Kidney (tissue), 14 donors: ENCODE data around the gene C14orf132. TPM values are rescaled to one million over a fixed set of nuclear protein-coding genes. Genes with fewer than 3 reads are reported as not detected.

Source experiments
- DNase-seq, 5 donors: peaks; one replicate each; pipeline ENCODE4 v3.0.0-alpha.2; 2013 to 2020
- FAIRE-seq: peaks from 2 replicates; lab custom pipeline; 2012; peaks lifted over from hg19 to GRCh38; lab: Jason Lieb, UNC
- H3K27ac ChIP-seq, 2 donors: one replicate each; pipeline ENCODE4 v1.7.0; 2013; ENCODE audit warnings: low read depth in 2 of 2, low read length in 2 of 2, inconsistent platforms in 1 of 2
- H3K27me3 ChIP-seq: one replicate; pipeline ENCODE4 v1.7.1; 2013; ENCODE audit warnings: low read length, inconsistent platforms; ENCODE audit not compliant: control insufficient read depth, insufficient read depth
- H3K36me3 ChIP-seq, 3 donors: one replicate each; pipeline versions ENCODE4 v1.7.0 to v1.7.1; 2013; ENCODE audit warnings: low read length in 3 of 3, control low read depth in 1 of 3, inconsistent platforms in 1 of 3; ENCODE audit not compliant: insufficient read depth in 3 of 3, control insufficient read depth in 2 of 3
- H3K4me1 ChIP-seq, 3 donors: one replicate each; pipeline versions ENCODE4 v1.7.0 to v1.7.1; 2013; ENCODE audit warnings: low read length in 3 of 3, inconsistent platforms in 1 of 3, low read depth in 1 of 3; ENCODE audit not compliant: control insufficient read depth in 2 of 3, insufficient read depth in 2 of 3
- H3K4me3 ChIP-seq, 3 donors: one replicate each; pipeline versions ENCODE4 v1.7.0 to v1.8.1; 2013; ENCODE audit warnings: low read length in 3 of 3, control low read depth in 1 of 3, inconsistent platforms in 1 of 3
- H3K9ac ChIP-seq, 3 donors: one replicate each; pipeline versions ENCODE4 v1.7.0 to v1.7.1; 2013; ENCODE audit warnings: low read length in 3 of 3, control low read depth in 1 of 3, inconsistent platforms in 1 of 3
- H3K9me3 ChIP-seq, 3 donors: one replicate each; pipeline versions ENCODE4 v1.7.0 to v1.7.1; 2013; ENCODE audit warnings: low read length in 3 of 3, control low read depth in 1 of 3, inconsistent platforms in 1 of 3; ENCODE audit not compliant: control insufficient read depth in 2 of 3, insufficient read depth in 1 of 3
- intact Hi-C: fragments of 100-400 bp; cut with DNase I; formaldehyde crosslinking; loops from one replicate; pipeline ENCODE4 v1.11.1; 2022
- polyA plus RNA-seq: library from polyadenylated mRNA; stranded (reverse); fragments of 350-450 nt; fragmentation: Illumina TruSeq; extraction: RNeasy Lipid Tissue Mini Kit (QIAGEN cat#74804); gene quantifications from one replicate; pipeline ENCODE4 v1.2.3, GENCODE V29; 2014; ENCODE audit warnings: low read depth, low replicate concordance; ENCODE audit not compliant: insufficient read depth
- total RNA-seq: library from RNA; stranded (reverse); fragmentation: NEBNext Ultra II Directional; extraction: Animal tissue kit (Norgen Biotek cat#: 25700); gene quantifications from one replicate; pipeline ENCODE4 v1.2.1, GENCODE V29; 2021
- TF ChIP-seq, protein P1 (sequence below): IDR thresholded peaks from 3 replicates; pipeline ENCODE4 v1.5.1; 2012; ENCODE audit warnings: mild to moderate bottlenecking, moderate library complexity, borderline replicate concordance; ENCODE audit not compliant: insufficient read depth; ENCODE audit errors: extremely low read depth
- donor health status: control.
- donor health status: control.
- donor health status: control.
- donor health status: control.
- donor health status: control.
- donor health status: DM: yes; HTN: yes; CAD: no.
- donor health status: Normal renal cell carcinoma (clear cell type).

The C14orf132 gene
- total and polyA plus RNA-seq, 2 donors from 2014 or later, result 6.0 to 17.5 TPM

DNA sequence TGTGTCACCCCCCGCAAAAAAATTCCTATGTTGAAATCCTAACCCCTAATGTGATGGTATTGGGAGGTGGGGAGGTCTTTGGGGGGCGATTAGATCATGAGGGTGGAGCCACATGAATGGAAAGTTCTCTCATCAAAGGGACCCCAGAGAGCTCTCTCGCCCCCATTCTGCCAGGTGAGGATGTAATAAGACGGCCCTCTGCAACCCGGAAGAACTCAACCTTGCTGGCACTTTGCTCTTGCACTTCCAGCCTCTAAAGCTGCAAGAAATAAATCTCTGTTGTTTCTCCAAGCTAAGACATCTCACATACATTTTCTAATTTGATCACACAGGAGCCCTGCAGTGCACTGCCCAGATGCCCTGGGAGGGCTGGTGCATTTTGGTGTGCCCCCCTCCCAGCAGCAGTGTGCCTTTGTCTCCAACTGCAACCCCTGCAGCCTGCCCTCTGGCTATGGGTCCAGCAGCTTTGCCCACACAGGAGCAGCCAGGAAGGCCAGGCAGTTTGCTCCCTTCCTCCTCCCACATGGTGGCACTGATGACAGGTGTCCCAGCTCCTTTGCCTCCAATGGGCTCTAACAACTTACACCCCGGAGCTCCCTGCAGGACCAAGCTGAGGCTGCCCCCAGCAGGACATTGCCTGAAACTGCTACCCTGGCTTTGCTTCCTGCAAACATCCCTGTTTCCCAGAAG is 59.3 kb downstream of the C14orf132 start:
- FAIRE-seq (no peak), DNase-seq (peak in 4 of 5 donors; percentile 70 to 86 (median 76))
- Histone ChIP-seq H3K4me3 (no peak overlapping the region), H3K9ac (no peak overlapping the region), H3K36me3 (no peaks in the 10 kb centered on the region), H3K27ac (no peak overlapping the region), H3K27me3 (no peaks in the 10 kb centered on the region), H3K9me3 (no peaks in the 10 kb centered on the region), H3K4me1 (peaks cover 0 to 7% (median 5%) of the 10 kb centered on the region in 3 donors)
- TF ChIP-seq, protein P1, sequence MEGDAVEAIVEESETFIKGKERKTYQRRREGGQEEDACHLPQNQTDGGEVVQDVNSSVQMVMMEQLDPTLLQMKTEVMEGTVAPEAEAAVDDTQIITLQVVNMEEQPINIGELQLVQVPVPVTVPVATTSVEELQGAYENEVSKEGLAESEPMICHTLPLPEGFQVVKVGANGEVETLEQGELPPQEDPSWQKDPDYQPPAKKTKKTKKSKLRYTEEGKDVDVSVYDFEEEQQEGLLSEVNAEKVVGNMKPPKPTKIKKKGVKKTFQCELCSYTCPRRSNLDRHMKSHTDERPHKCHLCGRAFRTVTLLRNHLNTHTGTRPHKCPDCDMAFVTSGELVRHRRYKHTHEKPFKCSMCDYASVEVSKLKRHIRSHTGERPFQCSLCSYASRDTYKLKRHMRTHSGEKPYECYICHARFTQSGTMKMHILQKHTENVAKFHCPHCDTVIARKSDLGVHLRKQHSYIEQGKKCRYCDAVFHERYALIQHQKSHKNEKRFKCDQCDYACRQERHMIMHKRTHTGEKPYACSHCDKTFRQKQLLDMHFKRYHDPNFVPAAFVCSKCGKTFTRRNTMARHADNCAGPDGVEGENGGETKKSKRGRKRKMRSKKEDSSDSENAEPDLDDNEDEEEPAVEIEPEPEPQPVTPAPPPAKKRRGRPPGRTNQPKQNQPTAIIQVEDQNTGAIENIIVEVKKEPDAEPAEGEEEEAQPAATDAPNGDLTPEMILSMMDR, result peak; percentile 45
- intact Hi-C loops, result loop anchor here (5.0 to 10.0 kb wide), 3 partner anchors 94 to 326 kb away; no protein-coding TSS in a partner anchor

DNA sequence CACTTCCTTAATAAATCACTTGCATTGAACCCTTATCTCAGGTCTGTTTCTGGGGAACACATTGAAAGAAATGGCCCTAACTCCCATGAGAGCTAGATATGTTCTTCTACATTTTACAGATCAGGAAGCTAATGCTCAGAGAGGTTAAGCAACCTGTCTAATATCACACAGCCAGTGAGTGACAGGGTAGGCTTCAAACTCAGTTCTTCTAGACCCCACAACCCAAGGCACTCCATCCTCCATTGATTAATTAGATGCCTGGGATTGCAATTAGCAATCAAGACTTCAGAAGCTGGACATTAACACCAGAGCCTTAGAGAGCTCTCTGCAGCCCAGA is 59.8 kb downstream of the C14orf132 start:
- DNase-seq, result peak in 1 of 5 donors; percentile 24
- H3K36me3 ChIP-seq, result no peaks in the 10 kb centered on the region
- no peak overlapping the region for H3K27ac ChIP-seq
- H3K9ac ChIP-seq, result no peak overlapping the region
- no peak overlapping the region for H3K4me3 ChIP-seq
- no peaks in the 10 kb centered on the region for H3K27me3 ChIP-seq
- FAIRE-seq, result no peak
- H3K9me3 ChIP-seq, result no peaks in the 10 kb centered on the region
- peaks cover 0 to 7% (median 5%) of the 10 kb centered on the region in 3 donors for H3K4me1 ChIP-seq
- intact Hi-C loops, result loop anchor here (5.0 to 10.0 kb wide), 3 partner anchors 94 to 326 kb away; no protein-coding TSS in a partner anchor
- TF ChIP-seq, protein P1, result no peak

DNA sequence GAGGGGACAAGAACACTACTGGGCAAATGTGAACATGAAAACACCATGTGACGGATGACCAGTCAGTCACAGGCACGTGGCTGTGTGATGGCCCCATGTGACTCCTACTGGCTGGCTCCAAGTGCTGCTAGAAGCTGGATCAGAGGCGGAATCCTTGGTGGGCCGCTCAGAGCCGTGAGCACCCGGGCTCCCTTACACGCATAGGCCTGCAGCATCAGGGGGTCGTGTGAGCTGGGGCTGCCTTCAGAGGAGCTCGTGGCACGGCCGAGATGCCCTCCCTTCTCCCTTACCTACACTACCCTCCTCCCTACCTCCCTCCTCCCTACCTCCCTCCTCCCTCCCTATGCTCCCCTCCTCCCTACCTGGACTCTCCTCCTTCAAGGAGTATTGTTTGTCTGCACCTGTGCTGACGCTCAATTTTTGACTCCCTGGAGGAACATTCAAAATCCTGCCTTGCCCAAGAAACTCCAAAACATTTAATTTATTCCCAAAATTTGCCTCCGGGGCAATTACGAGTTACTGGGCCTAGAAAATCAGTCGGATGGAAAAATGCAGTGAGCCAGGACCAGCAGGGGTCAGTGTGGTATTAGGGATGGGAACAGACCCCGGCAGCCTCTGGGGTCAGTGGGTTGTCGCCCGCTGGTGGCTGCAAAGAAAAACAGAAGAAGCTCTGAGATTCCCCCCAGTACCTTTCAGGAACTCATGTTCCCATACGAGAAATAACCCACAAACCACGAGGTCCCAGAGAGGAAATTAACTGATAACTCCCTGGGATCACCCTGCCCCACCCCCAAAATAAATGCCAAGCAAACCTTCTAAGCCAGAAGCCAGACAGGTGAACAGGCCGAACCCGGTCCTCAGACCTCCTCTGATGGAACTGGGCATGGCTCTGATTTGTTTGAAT is 61.3 kb downstream of the C14orf132 start:
- no peaks in the 10 kb centered on the region for H3K27me3 ChIP-seq
- no peaks in the 10 kb centered on the region for H3K9me3 ChIP-seq
- FAIRE-seq, result peak; percentile 30
- TF ChIP-seq, protein P1, result peak; percentile 87
- H3K9ac ChIP-seq, result peak overlapping the region in 1 of 3 donors; percentile 29
- no peaks in the 10 kb centered on the region for H3K36me3 ChIP-seq
- DNase-seq, result peak; percentile 89 to 92 (median 90)
- peaks cover 0 to 11% (median 7%) of the 10 kb centered on the region in 3 donors for H3K4me1 ChIP-seq
- H3K4me3 ChIP-seq, result no peak overlapping the region
- intact Hi-C loops, result no loop called here
- H3K27ac ChIP-seq, result peak overlapping the region in 1 of 2 donors; percentile 64
